Ovary (tissue), 9 donors: Measurements from ENCODE around the gene CENPU. TPM values are rescaled to one million over a fixed set of nuclear protein-coding genes. Genes with fewer than 3 reads are reported as not detected.
"Not testable (repeated sequence)": the region's sequence is repeated elsewhere in the genome, so short reads cannot be mapped to it uniquely, and the experiment has no call there.

Experiments used
- DNase-seq, 5 donors: peaks; one replicate each; pipeline ENCODE4 v3.0.0-alpha.2; 2019 to 2020
- H3K27ac ChIP-seq, 2 donors: fragments of 200-600 bp; one replicate each; pipeline versions ENCODE4 v1.5.1 to v1.8.0; 2019 to 2022
- H3K27me3 ChIP-seq: fragments of 200-600 bp; one replicate; pipeline ENCODE4 v1.8.0; 2022
- H3K36me3 ChIP-seq: fragments of 200-600 bp; sonication (generic); one replicate; pipeline ENCODE4 v1.5.1; 2019
- H3K4me1 ChIP-seq: one replicate; pipeline ENCODE4 v1.8.1; 2013; ENCODE audit warnings: mild to moderate bottlenecking, moderate library complexity; ENCODE audit not compliant: insufficient read depth
- H3K4me3 ChIP-seq: fragments of 200-600 bp; sonication (generic); one replicate; pipeline ENCODE4 v1.5.1; 2017
- H3K9me3 ChIP-seq, 2 donors: fragments of 200-600 bp in 1 of 2; sonication (generic) in 1 of 2; one replicate each; pipeline versions ENCODE4 v1.5.1 to v1.8.1; 2013 to 2019; ENCODE audit warnings: mild to moderate bottlenecking in 1 of 2, moderate library complexity in 1 of 2
- EP300 ChIP-seq: sonication (generic); formaldehyde crosslinking; IDR thresholded peaks from one replicate; pipeline ENCODE4 v1.6.1; 2017; ENCODE audit warnings: antibody characterized with exemption
- POLR2A ChIP-seq: fragments of 450-650 bp; IDR thresholded peaks from one replicate; pipeline ENCODE4 v1.6.1; 2017; ENCODE audit warnings: antibody characterized with exemption, mild to moderate bottlenecking, moderate library complexity
- WGBS, 3 donors: extraction: QIAGEN DNeasy Blood & Tissue Kit in 1 of 3; methylation state at CpG; one replicate each; pipeline versions ENCODE4 v1.1.5 to v1.1.7; 2013 to 2017; 5-methylcytosine and 5-hydroxymethylcytosine counted together
- intact Hi-C, 4 donors: fragments of 100-400 bp; cut with DNase I; formaldehyde crosslinking; loops; one replicate each; pipeline versions ENCODE4 v1.11.0 to v1.15.1; 2022 to 2023
- polyA plus RNA-seq, 2 donors: library from polyadenylated mRNA; stranded (reverse); fragments of 200-250 nt in 1 of 2; fragments of 350-450 nt in 1 of 2; fragmentation: Illumina TruSeq in 1 of 2; extraction: RNeasy Lipid Tissue Mini Kit (QIAGEN cat#74804) in 1 of 2; gene quantifications; one replicate each; pipeline ENCODE4 v1.2.3, GENCODE V29; 2013 to 2014
- total RNA-seq, 7 donors: library from RNA; depleted of rRNA in 2 of 7; stranded (reverse); fragments of >200 nt in 2 of 7; fragmentation: NEBNext Ultra II Directional in 3 of 7; extraction: Animal tissue kit (Norgen Biotek cat#: 25700) in 3 of 7; gene quantifications; one replicate each; pipeline versions ENCODE4 v1.1.0 to v1.2.4, GENCODE V29; 2016 to 2023
- TF ChIP-seq, protein P1 (sequence below), 3 donors: fragments of 450-650 bp in 2 of 3; fragments of 200-600 bp in 1 of 3; IDR thresholded peaks; one replicate each; pipeline versions ENCODE4 v1.5.1 to v1.8.0; 2016 to 2022; ENCODE audit warnings: antibody characterized with exemption in 3 of 3, mild to moderate bottlenecking in 1 of 3
- donor health status: DM: no; HTN: no; CAD: no; lungs with moderate emphysema.
- donor health status: DM: no; HTN: no; CAD: no.
- donor health status: Bipolar disorder and iron deficiency.
- donor health status: DM: yes; HTN: yes; CAD: no.
- donor health status: DM: no; HTN: no; CAD: no.
- donor health status: DM: yes; HTN: yes; CAD: no.

Gene CENPU
- total and polyA plus RNA-seq, 9 donors, result 0.34 to 3.4 (median 0.94) TPM

DNA sequence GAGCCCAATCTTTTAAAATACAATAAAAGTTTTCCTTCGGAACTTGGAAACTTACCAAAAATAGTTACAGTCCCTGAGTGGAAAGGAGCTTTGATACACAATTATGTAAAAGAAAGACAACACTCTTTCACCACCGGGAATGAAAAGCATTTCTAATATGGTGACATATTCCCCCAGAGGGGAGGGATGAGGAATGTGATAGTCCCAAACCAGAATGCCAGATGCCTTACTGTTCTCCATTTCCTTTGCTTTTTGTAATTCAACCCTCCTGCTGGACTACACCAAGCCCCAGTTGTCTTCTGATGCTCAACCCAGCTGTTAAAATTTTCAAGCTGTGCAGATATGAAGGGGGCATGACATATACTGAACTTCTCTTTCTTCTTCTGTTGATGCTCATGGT, 80.2 kb downstream of the CENPU start:
- Histone ChIP-seq H3K27ac (no peak overlapping the region), H3K36me3 (no peaks in the 10 kb centered on the region), H3K4me3 (no peak overlapping the region), H3K9me3 (no peaks in the 10 kb centered on the region), H3K4me1 (peaks cover 2% of the 10 kb centered on the region), H3K27me3 (no peaks in the 10 kb centered on the region)
- no peak for DNase-seq
- 43 to 52% (median 49%) methylated on average over 2 of the region's 2 CpGs for WGBS, 3 donors
- intact Hi-C loops, result no loop called here
- TF ChIP-seq EP300 (no peak), POLR2A (no peak)
- TF ChIP-seq, protein P1, sequence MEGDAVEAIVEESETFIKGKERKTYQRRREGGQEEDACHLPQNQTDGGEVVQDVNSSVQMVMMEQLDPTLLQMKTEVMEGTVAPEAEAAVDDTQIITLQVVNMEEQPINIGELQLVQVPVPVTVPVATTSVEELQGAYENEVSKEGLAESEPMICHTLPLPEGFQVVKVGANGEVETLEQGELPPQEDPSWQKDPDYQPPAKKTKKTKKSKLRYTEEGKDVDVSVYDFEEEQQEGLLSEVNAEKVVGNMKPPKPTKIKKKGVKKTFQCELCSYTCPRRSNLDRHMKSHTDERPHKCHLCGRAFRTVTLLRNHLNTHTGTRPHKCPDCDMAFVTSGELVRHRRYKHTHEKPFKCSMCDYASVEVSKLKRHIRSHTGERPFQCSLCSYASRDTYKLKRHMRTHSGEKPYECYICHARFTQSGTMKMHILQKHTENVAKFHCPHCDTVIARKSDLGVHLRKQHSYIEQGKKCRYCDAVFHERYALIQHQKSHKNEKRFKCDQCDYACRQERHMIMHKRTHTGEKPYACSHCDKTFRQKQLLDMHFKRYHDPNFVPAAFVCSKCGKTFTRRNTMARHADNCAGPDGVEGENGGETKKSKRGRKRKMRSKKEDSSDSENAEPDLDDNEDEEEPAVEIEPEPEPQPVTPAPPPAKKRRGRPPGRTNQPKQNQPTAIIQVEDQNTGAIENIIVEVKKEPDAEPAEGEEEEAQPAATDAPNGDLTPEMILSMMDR (IDR thresholded peaks at IDR 0.05), result no peak

DNA sequence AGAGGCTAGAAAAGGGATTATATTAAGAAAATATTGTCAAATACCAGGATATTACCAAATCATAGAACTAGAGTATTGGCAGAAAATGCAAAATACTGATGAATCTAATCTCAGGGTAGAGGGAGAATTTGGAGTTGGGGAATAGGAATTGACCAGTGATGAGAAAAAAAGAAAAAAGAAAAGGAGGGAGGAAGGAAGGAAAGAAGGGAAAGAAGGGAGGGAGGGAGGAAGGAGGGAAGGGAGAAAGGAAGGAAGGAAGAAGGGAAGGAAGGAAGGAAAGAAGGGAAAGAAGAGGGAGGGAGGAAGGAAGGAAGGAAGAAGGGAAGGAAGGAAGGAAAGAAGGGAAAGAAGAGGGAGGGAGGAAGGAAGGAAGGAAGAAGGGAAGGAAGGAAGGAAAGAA, 81.2 kb downstream of the CENPU start:
- DNase-seq, H3K27me3 ChIP-seq, H3K27ac ChIP-seq, H3K36me3 ChIP-seq, H3K4me1 ChIP-seq, H3K9me3 ChIP-seq, H3K4me3 ChIP-seq, intact Hi-C loops: not testable (repeated sequence)

DNA sequence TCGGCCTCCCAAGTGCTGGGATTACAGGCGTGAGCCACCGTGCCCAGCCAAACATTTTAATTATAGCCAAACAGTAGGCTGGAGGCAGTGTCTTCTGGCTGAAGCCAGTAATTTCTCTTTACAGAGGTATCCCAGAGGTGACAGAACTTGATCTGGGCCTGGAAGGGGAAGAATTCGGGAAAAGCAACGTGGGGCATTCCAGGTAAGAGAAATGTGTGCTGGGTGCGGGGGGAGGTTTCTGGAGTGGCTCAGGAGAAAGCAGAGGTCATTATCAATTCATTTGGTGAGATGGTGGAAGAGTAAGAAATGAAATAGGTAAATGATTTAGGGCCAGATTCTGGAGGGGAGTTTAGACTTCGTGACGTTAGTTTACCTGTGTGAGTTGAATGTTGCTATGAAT, 82.0 kb downstream of the CENPU start:
- peaks cover 3% of the 10 kb centered on the region for H3K4me1 ChIP-seq
- TF ChIP-seq, protein P1 (IDR thresholded peaks at IDR 0.05), result no peak
- TF ChIP-seq POLR2A (no peak), EP300 (no peak)
- DNase-seq, result no peak
- H3K27ac ChIP-seq, result no peak overlapping the region
- intact Hi-C loops, result no loop called here
- no peaks in the 10 kb centered on the region for H3K9me3 ChIP-seq
- H3K27me3 ChIP-seq, result no peaks in the 10 kb centered on the region
- 91 to 94% (median 92%) methylated on average over 8 of the region's 8 CpGs for WGBS, 3 donors
- no peaks in the 10 kb centered on the region for H3K36me3 ChIP-seq
- no peak overlapping the region for H3K4me3 ChIP-seq

DNA sequence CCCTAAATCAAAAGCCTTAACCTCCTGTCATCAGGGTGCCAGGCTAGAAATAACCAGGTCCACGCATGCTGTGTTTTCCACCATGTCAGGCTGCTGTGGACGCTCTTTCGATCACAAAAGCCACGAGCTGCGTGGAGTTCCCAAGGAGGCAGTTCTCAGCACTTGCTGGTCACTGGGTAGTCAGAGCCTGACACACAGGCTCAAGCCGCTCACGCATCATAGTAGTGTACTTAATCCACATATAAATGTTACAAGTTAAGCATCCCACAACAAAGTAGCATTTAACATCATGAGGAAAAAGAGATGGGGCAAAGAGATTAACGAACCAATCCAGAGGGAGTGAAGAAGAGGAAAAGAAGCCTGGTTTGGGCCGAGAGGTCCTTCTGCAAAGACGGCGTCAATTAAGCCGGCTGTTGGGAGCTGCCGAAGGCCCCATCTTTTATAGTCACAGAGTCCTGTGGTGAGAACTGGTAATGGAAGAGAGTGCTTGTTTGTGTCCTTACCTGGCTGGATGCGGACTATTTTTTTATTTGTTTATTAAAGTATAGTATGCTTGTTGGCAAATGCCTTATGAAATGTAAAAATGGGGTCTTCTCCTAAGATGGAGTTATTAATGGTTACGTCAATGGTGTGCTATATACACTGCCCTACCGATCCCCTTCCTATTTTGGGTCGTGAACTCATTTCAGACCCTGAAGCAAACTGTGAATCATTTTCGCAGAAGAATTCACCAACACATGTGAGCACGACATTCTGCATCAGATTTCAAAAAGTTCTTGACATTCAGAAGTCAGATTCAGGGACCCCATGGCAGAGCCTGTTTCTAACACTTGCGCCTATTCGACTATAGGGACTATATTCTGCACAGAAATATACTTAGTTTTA, 83.7 kb downstream of the CENPU start:
- no peaks in the 10 kb centered on the region for H3K27me3 ChIP-seq
- peak overlapping the region; percentile 58 to 89 for H3K27ac ChIP-seq
- TF ChIP-seq, protein P1 (IDR thresholded peaks at IDR 0.05), result no peak
- no peak for TF ChIP-seq EP300
- no peak for TF ChIP-seq POLR2A
- peak overlapping the region; percentile 65 for H3K4me3 ChIP-seq
- peaks cover 4% of the 10 kb centered on the region for H3K4me1 ChIP-seq
- WGBS, 3 donors, result 26 to 28% (median 27%) methylated on average over 21 of the region's 21 CpGs
- no peaks in the 10 kb centered on the region for H3K36me3 ChIP-seq
- no peaks in the 10 kb centered on the region for H3K9me3 ChIP-seq
- intact Hi-C loops, result loop anchor here in 2 of 4 donors (5.0 to 10.0 kb wide), 2 partner anchors 363 to 385 kb away; no protein-coding TSS in a partner anchor
- DNase-seq, result peak in 1 of 5 donors; percentile 41
